WTC11 (cell line): Measurements from ENCODE around the gene OCA2.

Source experiments
- AFF4 ChIP-seq: sonication (generic); formaldehyde crosslinking; IDR thresholded peaks from 2 replicates; pipeline ENCODE4 v1.8.1; 2023; ENCODE audit warnings: mild to moderate bottlenecking, missing genetic modification reagents, borderline replicate concordance
- CDX4 ChIP-seq: fragments of 250-450 bp; sonication (Bioruptor Pico); IDR thresholded peaks from 2 replicates; pipeline ENCODE4 v1.9.0; 2021; ENCODE audit warnings: moderate library complexity, mild to moderate bottlenecking, inconsistent platforms, borderline replicate concordance
- CTCF ChIP-seq: fragments of 200-600 bp; IDR thresholded peaks from 2 replicates; pipeline ENCODE4 v1.8.0; 2022; ENCODE audit warnings: antibody characterized with exemption
- FOXJ3 ChIP-seq: sonication (generic); formaldehyde crosslinking; IDR thresholded peaks from 2 replicates; pipeline ENCODE4 v1.9.0; 2021; ENCODE audit warnings: missing genetic modification reagents, mild to moderate bottlenecking, borderline replicate concordance
- FOXK1 ChIP-seq: sonication (generic); formaldehyde crosslinking; IDR thresholded peaks from 2 replicates; pipeline ENCODE4 v1.8.0; 2022; ENCODE audit warnings: mild to moderate bottlenecking, moderate library complexity, missing genetic modification reagents
- FOXP1 ChIP-seq: sonication (generic); formaldehyde crosslinking; IDR thresholded peaks from 2 replicates; pipeline ENCODE4 v1.8.0; 2022; ENCODE audit warnings: missing genetic modification reagents, mild to moderate bottlenecking, moderate library complexity, borderline replicate concordance
- JUN ChIP-seq: sonication (generic); formaldehyde crosslinking; IDR thresholded peaks from 2 replicates; pipeline ENCODE4 v1.8.0; 2023; ENCODE audit warnings: mild to moderate bottlenecking, missing genetic modification reagents
- KAT7 ChIP-seq: sonication (generic); formaldehyde crosslinking; IDR thresholded peaks from 2 replicates; pipeline ENCODE4 v1.8.1; 2023; ENCODE audit warnings: missing genetic modification reagents, mild to moderate bottlenecking, borderline replicate concordance
- NR2C2 ChIP-seq: sonication (generic); formaldehyde crosslinking; IDR thresholded peaks from 2 replicates; pipeline ENCODE4 v1.8.0; 2022; ENCODE audit warnings: mild to moderate bottlenecking, missing genetic modification reagents
- NR3C1 ChIP-seq: sonication (generic); formaldehyde crosslinking; conservative IDR thresholded peaks from 2 replicates; pipeline ENCODE4 v1.8.1; 2023; ENCODE audit warnings: low read depth, mild to moderate bottlenecking, missing genetic modification reagents
- TEAD1 ChIP-seq: sonication (generic); formaldehyde crosslinking; IDR thresholded peaks from 2 replicates; pipeline ENCODE4 v1.8.0; 2022; ENCODE audit warnings: mild to moderate bottlenecking, missing genetic modification reagents
- USF1 ChIP-seq: sonication (generic); formaldehyde crosslinking; IDR thresholded peaks from 2 replicates; pipeline ENCODE4 v1.8.0; 2022; ENCODE audit warnings: mild to moderate bottlenecking, missing genetic modification reagents
- ZNF512 ChIP-seq: sonication (generic); formaldehyde crosslinking; IDR thresholded peaks from 2 replicates; pipeline ENCODE4 v1.8.1; 2022; ENCODE audit warnings: missing genetic modification reagents, borderline replicate concordance

GRCh38 chr15:28123408-28124023, 24.4 kb upstream of the OCA2 start:
- TF ChIP-seq CTCF = peak; percentile 60
- no peak for TF ChIP-seq ZNF512
- no peak for TF ChIP-seq TEAD1 (CRISPR knock-in tag)
- TF ChIP-seq JUN (CRISPR knock-in tag) = no peak
- no peak for TF ChIP-seq FOXK1 (CRISPR knock-in tag)
- no peak for TF ChIP-seq NR3C1 (CRISPR knock-in tag)
- no peak for TF ChIP-seq FOXP1 (CRISPR knock-in tag)
- no peak for TF ChIP-seq USF1 (CRISPR knock-in tag)
- TF ChIP-seq KAT7 = no peak
- no peak for TF ChIP-seq FOXJ3 (CRISPR knock-in tag)
- no peak for TF ChIP-seq NR2C2 (CRISPR knock-in tag)
- no peak for TF ChIP-seq AFF4 (CRISPR knock-in tag)
- no peak for TF ChIP-seq CDX4
